AG04449 (cell line): Measurements from ENCODE around the gene TAF6.

Source experiments
- CTCF ChIA-PET: fragments of 350-600 bp; formaldehyde crosslinking; extraction: SDS; loops from one replicate; lab custom pipeline; 2021; ENCODE audit warnings: antibody characterized with exemption; lab: Yijun Ruan, JAX
- POLR2A ChIA-PET: fragments of 400-600, 350-600 bp; formaldehyde crosslinking; extraction: SDS; loops from one replicate; lab custom pipeline; 2020; ENCODE audit warnings: antibody characterized with exemption, inconsistent platforms; lab: Yijun Ruan, JAX
- DNase-seq: peaks from one replicate; pipeline ENCODE4 v3.0.0-alpha.2; 2010; ENCODE audit warnings: low read depth, low spot score
- H3K4me3 ChIP-seq: 2 replicates; pipeline ENCODE4 v1.5.1; 2011; ENCODE audit warnings: low read depth, mild to moderate bottlenecking, control low read depth, low read length
- CTCF ChIP-seq: IDR thresholded peaks from one replicate; pipeline ENCODE4 v1.5.1; 2011; ENCODE audit warnings: mild to moderate bottlenecking, moderate library complexity, low read length, control low read depth, inconsistent platforms; ENCODE audit not compliant: insufficient read depth; ENCODE audit errors: missing control alignments

The TAF6 gene

GRCh38 chr7:100109521-100110163 is 9.5 kb downstream of the TAF6 start:
- CTCF ChIA-PET, result no interaction called here
- no peak overlapping the region for H3K4me3 ChIP-seq
- POLR2A ChIA-PET, result interaction anchor here (0.6 kb wide), 1 partner anchor 17 kb away, joined by 3 read pairs; no protein-coding TSS in a partner anchor
- DNase-seq, result no peak
- no peak for TF ChIP-seq CTCF

DNA sequence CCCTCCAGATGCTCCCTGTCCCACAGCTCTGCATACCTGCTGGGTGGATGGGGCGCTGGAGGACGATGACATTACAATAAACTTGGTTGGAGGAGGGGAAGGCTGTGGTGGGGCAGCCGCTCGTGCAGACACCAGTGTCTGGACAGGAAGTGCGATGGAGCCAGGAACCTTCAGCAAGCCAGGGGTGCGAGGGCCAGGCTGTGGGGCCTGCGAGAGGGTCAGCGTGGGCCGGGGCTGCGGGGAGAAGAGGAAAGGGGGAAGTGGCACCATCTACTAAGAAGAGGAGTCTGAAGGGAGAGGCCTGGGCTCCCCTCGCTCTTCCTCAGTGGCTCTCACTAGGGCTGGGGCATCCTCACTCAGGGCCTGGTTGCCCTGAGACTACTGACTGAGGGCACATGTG is 11.3 kb downstream of the TAF6 start:
- ChIA-PET POLR2A (no interaction called here), CTCF (no interaction called here)
- no peak for DNase-seq
- no peak for TF ChIP-seq CTCF
- no peak overlapping the region for H3K4me3 ChIP-seq

GRCh38 chr7:100107125-100107737 is 11.9 kb downstream of the TAF6 start:
- CTCF ChIA-PET, result no interaction called here

DNA sequence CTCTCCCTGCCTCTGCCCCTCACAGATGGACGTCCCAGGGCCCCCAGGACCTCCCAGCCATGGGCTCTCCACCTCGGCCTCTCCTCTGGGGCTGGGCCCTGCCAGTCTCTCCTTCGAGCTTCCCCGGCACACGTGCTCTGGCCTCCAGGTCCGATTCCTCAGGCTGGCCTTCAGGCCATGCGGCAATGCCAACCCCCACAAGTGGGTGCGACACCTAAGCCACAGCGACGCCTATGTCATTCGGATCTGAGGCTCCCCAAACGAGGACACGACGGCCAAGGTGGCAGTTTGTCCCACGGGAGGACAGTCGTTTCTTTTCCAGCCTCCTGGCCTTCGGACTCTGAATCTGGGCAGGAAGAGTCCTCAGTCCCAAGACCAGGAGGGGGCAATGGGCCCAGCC is 12.5 kb downstream of the TAF6 start:
- ChIA-PET CTCF (interaction anchor here (0.9 kb wide), 1 partner anchor 24 kb away, joined by 3 read pairs; no protein-coding TSS in a partner anchor), POLR2A (no interaction called here)
- TF ChIP-seq CTCF, result no peak
- no peak overlapping the region for H3K4me3 ChIP-seq
- DNase-seq, result no peak

More at GRCh38 chr7:100107125-100107737, 11.9 kb downstream of the TAF6 start:
- DNase-seq, result no peak
- POLR2A ChIA-PET, result no interaction called here
- H3K4me3 ChIP-seq, result no peak overlapping the region
- TF ChIP-seq CTCF, result no peak

- POLR2A ChIA-PET, result no interaction called here
- CTCF ChIA-PET, result interaction anchor here (0.8 kb wide), 1 partner anchor 25 kb away, joined by 3 read pairs; no protein-coding TSS in a partner anchor
- no peak for DNase-seq
- TF ChIP-seq CTCF, result no peak
- H3K4me3 ChIP-seq, result no peak overlapping the region
Measured at GRCh38 chr7:100105534-100105933, 13.6 kb downstream of the TAF6 start.

- TF ChIP-seq CTCF, result no peak
- no peak overlapping the region; the same call in 1 of the 2 replicates for H3K4me3 ChIP-seq
- POLR2A ChIA-PET, result interaction anchor here (1.8 kb wide), 1 partner anchor 22 kb away, joined by 5 read pairs; no protein-coding TSS in a partner anchor
- CTCF ChIA-PET, result interaction anchor here (0.7 to 1.6 kb wide), 2 partner anchors 109 to 111 kb away, joined by 3 to 4 read pairs; no protein-coding TSS in a partner anchor
- no peak for DNase-seq
Measured at GRCh38 chr7:100102950-100103840, 16.0 kb downstream of the TAF6 start.
